Measurements from ENCODE around the gene MOB3B. TPM values are rescaled to one million over a fixed set of nuclear protein-coding genes. Genes with fewer than 3 reads are reported as not detected.

MOB3B gene
- total RNA-seq, 4 donors from 2014 or later, result 9.8 to 17.6 (median 14.6) TPM

- no peak for DNase-seq
- H3K27me3 ChIP-seq, result no peaks in the 10 kb centered on the region
- H3K27ac ChIP-seq, result no peak within 1 kb of the TSS
- H3K36me3 ChIP-seq, result no peaks in the 10 kb centered on the region
- no peaks in the 10 kb centered on the region for H3K9me3 ChIP-seq
- intact Hi-C loops (cut with DNase I), result no loop called here
- no peak within 1 kb of the TSS for H3K4me3 ChIP-seq (replicated peaks in 1 of 3)
- TF ChIP-seq CTCF (IDR thresholded peaks at IDR 0.05), result no peak
- TF ChIP-seq POLR2A (IDR thresholded peaks at IDR 0.05), result no peak
- 67 to 76% methylated on average over 7 of the region's 7 CpGs for WGBS, 2 donors
- H3K4me1 ChIP-seq, result no peaks in the 10 kb centered on the region
Measured at GRCh38 chr9:27297050-27297449, 232.6 kb downstream of the MOB3B start, which contains the start of gene EQTN. TSS of gene EQTN (minus strand) at chr9:27297150. CDS start at chr9:27297055, 95 bp downstream.

GRCh38 chr9:27293996-27294395 lies 235.6 kb downstream of the MOB3B start:
- intact Hi-C loops (cut with DNase I), result no loop called here
- H3K36me3 ChIP-seq, result no peaks in the 10 kb centered on the region
- H3K27ac ChIP-seq, result peak overlapping the region in 2 of 3 donors; percentile 12 to 46
- no peaks in the 10 kb centered on the region for H3K9me3 ChIP-seq
- WGBS, 2 donors, result 18 to 27% methylated on average over 2 of the region's 2 CpGs
- no peak overlapping the region for H3K4me3 ChIP-seq (replicated peaks in 1 of 3)
- no peak for DNase-seq
- TF ChIP-seq POLR2A (IDR thresholded peaks at IDR 0.05) (no peak), CTCF (IDR thresholded peaks at IDR 0.05) (no peak)
- H3K4me1 ChIP-seq, result no peaks in the 10 kb centered on the region
- H3K27me3 ChIP-seq, result no peaks in the 10 kb centered on the region

- H3K27me3 ChIP-seq, result no peaks in the 10 kb centered on the region
- no peaks in the 10 kb centered on the region for H3K4me1 ChIP-seq
- no peaks in the 10 kb centered on the region for H3K9me3 ChIP-seq
- no peak for DNase-seq
- intact Hi-C loops (cut with DNase I), result no loop called here
- no peaks in the 10 kb centered on the region for H3K36me3 ChIP-seq
- TF ChIP-seq CTCF (IDR thresholded peaks at IDR 0.05) (no peak), POLR2A (IDR thresholded peaks at IDR 0.05) (no peak)
- H3K4me3 ChIP-seq (replicated peaks in 1 of 3), result no peak overlapping the region
- 78% methylated on average over 7 of the region's 7 CpGs for WGBS, 2 donors
- no peak overlapping the region for H3K27ac ChIP-seq
Measured at GRCh38 chr9:27292659-27293405, 236.8 kb downstream of the MOB3B start.

GRCh38 chr9:27291292-27291691 lies 238.3 kb downstream of the MOB3B start:
- H3K27me3 ChIP-seq, result no peaks in the 10 kb centered on the region
- intact Hi-C loops (cut with DNase I), result no loop called here
- no peak overlapping the region for H3K4me3 ChIP-seq (replicated peaks in 1 of 3)
- 90 to 92% methylated on average over 8 of the region's 8 CpGs for whole genome bisulfite sequencing, 2 donors
- H3K4me1 ChIP-seq, result no peaks in the 10 kb centered on the region
- no peak overlapping the region for H3K27ac ChIP-seq
- no peak for TF ChIP-seq CTCF (IDR thresholded peaks at IDR 0.05)
- TF ChIP-seq POLR2A (IDR thresholded peaks at IDR 0.05), result no peak
- no peaks in the 10 kb centered on the region for H3K36me3 ChIP-seq
- no peaks in the 10 kb centered on the region for H3K9me3 ChIP-seq
- DNase-seq, result no peak

GRCh38 chr9:27282269-27282668 lies 247.3 kb downstream of the MOB3B start:
- TF ChIP-seq CTCF (IDR thresholded peaks at IDR 0.05) (no peak), POLR2A (IDR thresholded peaks at IDR 0.05) (no peak)
- Histone ChIP-seq H3K36me3 (no peaks in the 10 kb centered on the region), H3K4me1 (peaks cover 0 to 11% of the 10 kb centered on the region in 2 donors), H3K4me3 (replicated peaks in 1 of 3) (no peak overlapping the region), H3K9me3 (no peaks in the 10 kb centered on the region), H3K27ac (no peak overlapping the region), H3K27me3 (no peaks in the 10 kb centered on the region)
- intact Hi-C loops (cut with DNase I), result no loop called here
- no peak for DNase-seq
- 77 to 84% methylated on average over 6 to 7 of the region's 7 CpGs for WGBS, 2 donors
